ENCODE data around the gene PACRG. TPM values are rescaled to one million over a fixed set of nuclear protein-coding genes. Genes with fewer than 3 reads are reported as not detected.

PACRG gene
- total and polyA plus RNA-seq, 10 of the 15 experiments (the other 5 are each of a cell fraction or from before 2014, with no cell fraction given): not detected

- FAIRE-seq: no peak
- Histone ChIP-seq H3K4me1 (ENCODE audit: control insufficient read depth, insufficient read depth, low read length) (no peaks in the 10 kb centered on the region), H3K36me3 (ENCODE audit: control insufficient read depth in 2 of 2, insufficient read depth in 2 of 2, low read length in 1 of 2) (no peaks in the 10 kb centered on the region), H3K27ac (ENCODE audit: control insufficient read depth, insufficient read depth) (no peak overlapping the region), H3K9ac (ENCODE audit: control insufficient read depth, insufficient read depth, low read length) (no peak overlapping the region), H3K9me3 (replicated peaks; ENCODE audit: control insufficient read depth, insufficient read depth, low read length) (no peaks in the 10 kb centered on the region), H3K79me2 (ENCODE audit: control insufficient read depth, insufficient read depth, low read length) (no peaks in the 10 kb centered on the region), H3K4me2 (ENCODE audit: control insufficient read depth, insufficient read depth) (no peak overlapping the region), H3K27me3 (replicated peaks in 1 of 2; ENCODE audit: control insufficient read depth in 2 of 2, insufficient read depth in 2 of 2, low read length in 1 of 2) (no peaks in the 10 kb centered on the region; a peak in 2 of 4 replicates), H4K20me1 (ENCODE audit: control insufficient read depth, insufficient read depth) (no peaks in the 10 kb centered on the region; the same call in 1 of the 2 replicates), H3K4me3 (no peak overlapping the region), H2AFZ (ENCODE audit: control insufficient read depth, low read depth, low read length) (no peak overlapping the region)
- WGBS (ENCODE audit: insufficient coverage, insufficient replicate concordance, low lambda C conversion rate, missing lambda C conversion rate): 28% methylated on average over 5 of the region's 5 CpGs
- intact Hi-C loops (cut with micrococcal nuclease; ENCODE audit: unreplicated experiment) (no loop called here), in situ Hi-C loops (cut with MboI) (no loop called here)
- ChIA-PET POLR2A (no interaction called here), CTCF (no interaction called here), SMC1A (ENCODE audit: uncharacterized antibody, unreplicated experiment) (no interaction called here), RAD21 (ENCODE audit: unreplicated experiment) (no interaction called here)
- BruUV-seq (replicated peaks): no TSS peak
- no peak for ATAC-seq
- no peak for DNase-seq (ENCODE audit: low read depth, low spot score)
- TF ChIP-seq CBX3 (IDR thresholded peaks at IDR 0.05; ENCODE audit: borderline replicate concordance, low read depth): no peak
- no peak for TF ChIP-seq ZNF687 (IDR thresholded peaks at IDR 0.05)
- TF ChIP-seq CUX1 (IDR thresholded peaks at IDR 0.05; ENCODE audit: insufficient replicate concordance, low read depth, low read length): no peak
- TF ChIP-seq ESRRA (IDR thresholded peaks at IDR 0.05; ENCODE audit: low read length): no peak
- no peak for TF ChIP-seq RB1 (IDR thresholded peaks at IDR 0.05; ENCODE audit: borderline replicate concordance)
- no peak for TF ChIP-seq NFYA (IDR thresholded peaks at IDR 0.05; ENCODE audit: borderline replicate concordance, low read depth, low read length)
- no peak for TF ChIP-seq ATF3 (IDR thresholded peaks at IDR 0.05; ENCODE audit: borderline replicate concordance, extremely low read depth, low read depth, low read length)
- TF ChIP-seq BCL11A (IDR thresholded peaks at IDR 0.05; ENCODE audit: low read depth, low read length): no peak
- no peak for TF ChIP-seq SIN3A (IDR thresholded peaks at IDR 0.05; ENCODE audit: low read depth, low read length)
- no peak for TF ChIP-seq RBBP5 (conservative IDR thresholded peaks at IDR 0.05)
- no peak for TF ChIP-seq NBN (IDR thresholded peaks at IDR 0.05)
- no peak for TF ChIP-seq ZNF274 (IDR thresholded peaks at IDR 0.05; ENCODE audit: insufficient read depth, insufficient read length)
- TF ChIP-seq ZBTB11 (CRISPR knock-in tag; IDR thresholded peaks at IDR 0.05): no peak
Observed at GRCh38 chr6:163313981-163314380, 586.2 kb downstream of the PACRG start.
